GM12892 (cell line): ENCODE data around the gene APOA5.

Experiments
- DNase-seq: peaks from one replicate; pipeline ENCODE4 v3.0.0; 2011; ENCODE audit not compliant: insufficient read length
- FAIRE-seq: peaks from 2 replicates; lab custom pipeline; 2011; peaks lifted over from hg19 to GRCh38; lab: Jason Lieb, UNC
- POLR2A ChIP-seq: IDR thresholded peaks from 2 replicates; pipeline ENCODE4 v1.6.1; 2011; ENCODE audit warnings: low read depth, low read length, control low read depth
- POLR2AphosphoS5 ChIP-seq: IDR thresholded peaks from 2 replicates; pipeline ENCODE4 v1.6.1; 2011; ENCODE audit warnings: low read depth, low read length, control low read depth
- TAF1 ChIP-seq: IDR thresholded peaks from 2 replicates; pipeline ENCODE4 v1.6.1; 2011; ENCODE audit warnings: low read depth, mild to moderate bottlenecking, control low read depth, low read length, borderline replicate concordance

APOA5 gene

DNA sequence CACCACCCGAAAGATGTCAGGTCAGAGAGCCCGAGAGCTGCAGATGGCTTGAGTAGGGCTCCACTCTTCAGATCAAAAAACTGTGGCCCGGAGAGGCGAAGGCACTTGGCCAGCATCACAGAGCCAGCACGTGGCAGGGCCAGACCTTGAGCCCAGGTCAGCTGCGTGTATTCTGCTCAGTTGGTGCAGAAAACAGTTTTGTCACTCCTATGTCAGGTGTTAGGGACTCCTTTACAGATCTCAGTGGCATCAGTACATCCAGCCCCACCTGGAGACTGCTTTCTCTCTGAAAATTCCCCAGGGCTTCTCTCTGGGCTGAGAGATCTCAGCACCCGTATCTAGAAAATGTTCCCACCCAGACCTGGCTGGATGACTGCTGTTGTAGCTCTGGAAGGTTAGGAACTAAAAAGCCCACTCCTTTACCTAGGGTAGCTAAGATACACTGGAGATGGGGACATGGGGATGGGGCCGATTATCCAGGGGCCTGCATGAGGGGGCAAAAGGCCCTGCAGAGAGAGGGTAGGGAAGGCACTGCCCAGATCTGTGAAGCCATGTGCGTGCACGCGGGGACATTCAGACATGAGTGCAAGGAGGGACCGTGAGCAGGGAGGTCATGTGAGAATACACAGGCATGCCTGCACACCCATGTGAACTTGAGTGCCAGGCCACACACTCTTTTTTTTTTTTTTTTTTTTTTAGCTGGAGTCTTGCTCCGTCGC lies 42.3 kb upstream of the APOA5 start:
- FAIRE-seq (no peak), DNase-seq (no peak)
- TF ChIP-seq POLR2AphosphoS5: no peak
- TF ChIP-seq POLR2A: no peak
- TF ChIP-seq TAF1: no peak

DNA sequence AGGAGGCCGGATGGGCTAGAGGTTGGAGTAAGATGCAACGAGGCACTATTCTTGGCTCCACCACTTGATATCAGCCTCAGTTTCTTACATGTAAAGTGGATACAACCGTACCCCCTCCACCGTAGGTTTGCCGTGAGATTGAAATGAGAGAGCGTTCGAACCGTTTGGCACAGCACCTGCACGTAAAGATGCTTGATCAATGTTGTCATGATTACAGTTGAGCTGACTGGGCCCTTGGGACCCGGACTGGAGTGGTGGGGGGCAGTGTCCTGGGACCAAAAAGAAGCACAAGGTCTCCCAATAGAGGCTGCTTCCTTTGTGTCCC lies 41.8 kb upstream of the APOA5 start:
- TF ChIP-seq POLR2A (no peak), TAF1 (no peak), POLR2AphosphoS5 (no peak)
- FAIRE-seq: no peak
- no peak for DNase-seq

DNA sequence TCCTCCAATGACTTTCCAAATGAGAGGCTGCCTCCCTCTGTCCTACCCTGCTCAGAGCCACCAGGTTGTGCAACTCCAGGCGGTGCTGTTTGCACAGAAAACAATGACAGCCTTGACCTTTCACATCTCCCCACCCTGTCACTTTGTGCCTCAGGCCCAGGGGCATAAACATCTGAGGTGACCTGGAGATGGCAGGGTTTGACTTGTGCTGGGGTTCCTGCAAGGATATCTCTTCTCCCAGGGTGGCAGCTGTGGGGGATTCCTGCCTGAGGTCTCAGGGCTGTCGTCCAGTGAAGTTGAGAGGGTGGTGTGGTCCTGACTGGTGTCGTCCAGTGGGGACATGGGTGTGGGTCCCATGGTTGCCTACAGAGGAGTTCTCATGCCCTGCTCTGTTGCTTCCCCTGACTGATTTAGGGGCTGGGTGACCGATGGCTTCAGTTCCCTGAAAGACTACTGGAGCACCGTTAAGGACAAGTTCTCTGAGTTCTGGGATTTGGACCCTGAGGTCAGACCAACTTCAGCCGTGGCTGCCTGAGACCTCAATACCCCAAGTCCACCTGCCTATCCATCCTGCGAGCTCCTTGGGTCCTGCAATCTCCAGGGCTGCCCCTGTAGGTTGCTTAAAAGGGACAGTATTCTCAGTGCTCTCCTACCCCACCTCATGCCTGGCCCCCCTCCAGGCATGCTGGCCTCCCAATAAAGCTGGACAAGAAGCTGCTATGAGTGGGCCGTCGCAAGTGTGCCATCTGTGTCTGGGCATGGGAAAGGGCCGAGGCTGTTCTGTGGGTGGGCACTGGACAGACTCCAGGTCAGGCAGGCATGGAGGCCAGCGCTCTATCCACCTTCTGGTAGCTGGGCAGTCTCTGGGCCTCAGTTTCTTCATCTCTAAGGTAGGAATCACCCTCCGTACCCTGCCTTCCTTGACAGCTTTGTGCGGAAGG lies 40.9 kb upstream of the APOA5 start:
- FAIRE-seq (peak; percentile 46), DNase-seq (no peak)
- TF ChIP-seq POLR2A: no peak

DNA sequence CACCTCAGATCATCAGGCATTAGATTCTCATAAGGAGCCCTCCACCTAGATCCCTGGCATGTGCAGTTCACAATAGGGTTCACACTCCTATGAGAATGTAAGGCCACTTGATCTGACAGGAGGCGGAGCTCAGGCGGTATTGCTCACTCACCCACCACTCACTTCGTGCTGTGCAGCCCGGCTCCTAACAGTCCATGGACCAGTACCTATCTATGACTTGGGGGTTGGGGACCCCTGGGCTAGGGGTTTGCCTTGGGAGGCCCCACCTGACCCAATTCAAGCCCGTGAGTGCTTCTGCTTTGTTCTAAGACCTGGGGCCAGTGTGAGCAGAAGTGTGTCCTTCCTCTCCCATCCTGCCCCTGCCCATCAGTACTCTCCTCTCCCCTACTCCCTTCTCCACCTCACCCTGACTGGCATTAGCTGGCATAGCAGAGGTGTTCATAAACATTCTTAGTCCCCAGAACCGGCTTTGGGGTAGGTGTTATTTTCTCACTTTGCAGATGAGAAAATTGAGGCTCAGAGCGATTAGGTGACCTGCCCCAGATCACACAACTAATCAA lies 40.2 kb upstream of the APOA5 start:
- FAIRE-seq: no peak
- TF ChIP-seq TAF1 (no peak), POLR2AphosphoS5 (no peak), POLR2A (no peak)
- DNase-seq: no peak

DNA sequence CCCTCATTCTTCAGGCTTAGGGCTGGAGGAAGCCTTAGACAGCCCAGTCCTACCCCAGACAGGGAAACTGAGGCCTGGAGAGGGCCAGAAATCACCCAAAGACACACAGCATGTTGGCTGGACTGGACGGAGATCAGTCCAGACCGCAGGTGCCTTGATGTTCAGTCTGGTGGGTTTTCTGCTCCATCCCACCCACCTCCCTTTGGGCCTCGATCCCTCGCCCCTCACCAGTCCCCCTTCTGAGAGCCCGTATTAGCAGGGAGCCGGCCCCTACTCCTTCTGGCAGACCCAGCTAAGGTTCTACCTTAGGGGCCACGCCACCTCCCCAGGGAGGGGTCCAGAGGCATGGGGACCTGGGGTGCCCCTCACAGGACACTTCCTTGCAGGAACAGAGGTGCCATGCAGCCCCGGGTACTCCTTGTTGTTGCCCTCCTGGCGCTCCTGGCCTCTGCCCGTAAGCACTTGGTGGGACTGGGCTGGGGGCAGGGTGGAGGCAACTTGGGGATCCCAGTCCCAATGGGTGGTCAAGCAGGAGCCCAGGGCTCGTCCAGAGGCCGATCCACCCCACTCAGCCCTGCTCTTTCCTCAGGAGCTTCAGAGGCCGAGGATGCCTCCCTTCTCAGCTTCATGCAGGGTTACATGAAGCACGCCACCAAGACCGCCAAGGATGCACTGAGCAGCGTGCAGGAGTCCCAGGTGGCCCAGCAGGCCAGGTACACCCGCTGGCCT lies 38.7 kb upstream of the APOA5 start:
- no peak for DNase-seq
- no peak for TF ChIP-seq TAF1
- TF ChIP-seq POLR2A: no peak
- no peak for TF ChIP-seq POLR2AphosphoS5
- FAIRE-seq: no peak

DNA sequence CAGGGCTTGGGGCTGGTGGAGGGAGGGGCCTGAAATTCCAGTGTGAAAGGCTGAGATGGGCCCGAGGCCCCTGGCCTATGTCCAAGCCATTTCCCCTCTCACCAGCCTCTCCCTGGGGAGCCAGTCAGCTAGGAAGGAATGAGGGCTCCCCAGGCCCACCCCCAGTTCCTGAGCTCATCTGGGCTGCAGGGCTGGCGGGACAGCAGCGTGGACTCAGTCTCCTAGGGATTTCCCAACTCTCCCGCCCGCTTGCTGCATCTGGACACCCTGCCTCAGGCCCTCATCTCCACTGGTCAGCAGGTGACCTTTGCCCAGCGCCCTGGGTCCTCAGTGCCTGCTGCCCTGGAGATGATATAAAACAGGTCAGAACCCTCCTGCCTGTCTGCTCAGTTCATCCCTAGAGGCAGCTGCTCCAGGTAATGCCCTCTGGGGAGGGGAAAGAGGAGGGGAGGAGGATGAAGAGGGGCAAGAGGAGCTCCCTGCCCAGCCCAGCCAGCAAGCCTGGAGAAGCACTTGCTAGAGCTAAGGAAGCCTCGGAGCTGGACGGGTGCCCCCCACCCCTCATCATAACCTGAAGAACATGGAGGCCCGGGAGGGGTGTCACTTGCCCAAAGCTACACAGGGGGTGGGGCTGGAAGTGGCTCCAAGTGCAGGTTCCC lies 38.0 kb upstream of the APOA5 start, which contains the start of gene APOC3:
Gene APOC3, plus strand, starts transcription at position 383 of the 659 bp plus-strand sequence. CDS start 676 bp downstream, outside the sequence.
- FAIRE-seq (no peak), DNase-seq (no peak)
- TF ChIP-seq POLR2AphosphoS5 (no peak), POLR2A (no peak), TAF1 (no peak)

DNA sequence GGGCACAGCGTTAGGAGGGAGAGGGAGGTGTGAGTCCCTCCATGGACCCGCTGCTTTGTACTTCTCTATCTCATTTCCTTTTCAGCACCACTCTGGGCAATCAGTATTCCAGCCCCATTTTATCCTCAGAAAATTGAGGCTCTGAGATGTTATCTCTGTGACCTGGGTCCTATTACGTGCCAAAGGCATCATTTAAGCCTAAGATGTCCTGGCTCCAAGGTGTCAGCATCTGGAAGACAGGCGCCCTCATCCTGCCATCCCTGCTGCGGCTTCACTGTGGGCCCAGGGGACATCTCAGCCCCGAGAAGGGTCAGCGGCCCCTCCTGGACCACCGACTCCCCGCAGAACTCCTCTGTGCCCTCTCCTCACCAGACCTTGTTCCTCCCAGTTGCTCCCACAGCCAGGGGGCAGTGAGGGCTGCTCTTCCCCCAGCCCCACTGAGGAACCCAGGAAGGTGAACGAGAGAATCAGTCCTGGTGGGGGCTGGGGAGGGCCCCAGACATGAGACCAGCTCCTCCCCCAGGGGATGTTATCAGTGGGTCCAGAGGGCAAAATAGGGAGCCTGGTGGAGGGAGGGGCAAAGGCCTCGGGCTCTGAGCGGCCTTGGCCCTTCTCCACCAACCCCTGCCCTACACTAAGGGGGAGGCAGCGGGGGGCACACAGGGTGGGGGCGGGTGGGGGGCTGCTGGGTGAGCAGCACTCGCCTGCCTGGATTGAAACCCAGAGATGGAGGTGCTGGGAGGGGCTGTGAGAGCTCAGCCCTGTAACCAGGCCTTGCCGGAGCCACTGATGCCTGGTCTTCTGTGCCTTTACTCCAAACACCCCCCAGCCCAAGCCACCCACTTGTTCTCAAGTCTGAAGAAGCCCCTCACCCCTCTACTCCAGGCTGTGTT lies 37.2 kb upstream of the APOA5 start:
- FAIRE-seq (no peak), DNase-seq (no peak)

DNA sequence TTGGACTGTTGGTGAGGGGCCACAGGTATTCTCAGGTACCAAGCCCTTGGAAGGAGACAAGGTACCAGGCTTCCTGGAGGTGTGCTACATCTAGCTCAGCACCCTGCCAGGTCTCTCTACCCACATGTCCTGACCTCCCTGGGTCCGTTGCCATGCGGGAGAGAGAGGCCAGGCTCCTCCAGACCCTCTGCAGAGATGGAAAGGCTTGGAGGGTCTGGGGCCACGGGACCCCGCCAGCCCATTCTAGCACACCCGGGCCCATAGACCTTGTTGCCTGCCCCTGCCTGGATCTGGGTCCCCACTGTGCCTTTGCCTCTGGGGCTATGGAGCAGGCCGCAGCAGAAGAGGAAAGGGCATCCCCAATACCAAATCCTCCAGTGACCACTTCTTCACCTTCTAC lies 35.8 kb upstream of the APOA5 start:
- DNase-seq: no peak
- no peak for FAIRE-seq
- TF ChIP-seq POLR2AphosphoS5: no peak
- no peak for TF ChIP-seq TAF1
- TF ChIP-seq POLR2A: no peak

More for the DNA sequence above, 37.2 kb upstream of the APOA5 start:
- no peak for TF ChIP-seq POLR2AphosphoS5
- TF ChIP-seq TAF1: no peak
- no peak for TF ChIP-seq POLR2A

DNA sequence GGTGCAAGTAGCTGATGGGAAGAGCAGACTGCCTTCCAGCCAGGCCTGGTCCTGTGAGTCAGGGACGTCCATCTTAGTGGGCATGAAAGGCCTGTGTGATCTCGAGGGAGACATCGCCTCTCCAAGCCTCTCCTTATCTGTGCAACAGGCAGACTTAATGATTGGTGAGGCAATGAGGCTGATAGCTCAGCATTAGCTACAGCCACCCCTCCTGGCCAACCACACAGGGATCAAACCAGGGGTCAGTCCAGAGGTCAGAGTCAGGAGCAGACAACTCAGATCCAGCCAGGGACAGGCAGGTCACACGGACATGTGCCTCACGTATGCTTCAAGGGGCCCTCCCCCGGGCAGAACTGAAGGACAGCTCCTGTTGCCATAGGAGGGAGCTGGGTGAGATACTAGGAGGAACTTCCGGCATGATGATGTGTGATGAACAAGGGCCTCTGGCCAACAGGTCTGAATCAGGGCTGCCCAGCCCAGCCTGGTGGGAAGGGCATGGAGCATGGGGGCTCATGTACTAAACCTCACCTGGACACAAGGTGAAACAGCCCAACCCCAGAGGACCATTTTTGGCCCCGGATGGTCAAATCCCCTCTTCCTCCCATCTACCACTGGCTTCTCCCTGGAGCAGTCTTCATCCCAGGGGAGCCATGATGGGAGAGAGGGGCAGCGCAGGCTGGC lies 35.2 kb upstream of the APOA5 start:
- DNase-seq (no peak), FAIRE-seq (no peak)
- TF ChIP-seq POLR2AphosphoS5: no peak
- TF ChIP-seq POLR2A: no peak
- TF ChIP-seq TAF1: no peak
